Stimulated activated CD4-positive, alpha-beta T cell treated with anti-CD3 and anti-CD28 coated beads, Interleukin-4, amount 100 ng/mL, for 48 hours (primary cell): Measurements from ENCODE around the gene HSFX2.
"Not testable (repeated sequence)": the region's sequence is repeated elsewhere in the genome, so short reads cannot be mapped to it uniquely, and the experiment has no call there.

Source experiments
- DNase-seq, 2 donors: peaks; one replicate each; pipeline ENCODE4 v3.0.0-alpha.2; 2020; ENCODE audit warnings: low read depth in 2 of 2

The HSFX2 gene

DNA sequence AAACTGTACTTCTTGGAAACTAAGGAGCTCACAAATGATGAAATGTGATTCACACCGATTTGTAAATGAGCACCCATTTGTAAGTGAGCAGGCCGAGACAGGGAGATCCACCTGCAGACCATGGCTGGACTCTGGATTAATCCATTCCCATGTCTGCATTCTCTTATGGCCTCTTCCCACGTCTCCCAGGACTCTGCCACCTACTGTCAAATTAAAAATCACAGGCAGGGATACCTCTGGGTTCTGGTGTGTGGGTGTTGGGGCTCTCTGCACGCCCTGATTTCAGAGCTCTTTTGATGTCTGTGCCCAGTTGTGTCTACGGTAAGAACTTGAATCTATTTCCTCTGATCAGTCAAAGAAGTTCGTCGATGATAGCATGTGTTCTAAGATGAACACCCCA, 4.1 kb downstream of the HSFX2 start:
- not testable (repeated sequence) for DNase-seq

DNA sequence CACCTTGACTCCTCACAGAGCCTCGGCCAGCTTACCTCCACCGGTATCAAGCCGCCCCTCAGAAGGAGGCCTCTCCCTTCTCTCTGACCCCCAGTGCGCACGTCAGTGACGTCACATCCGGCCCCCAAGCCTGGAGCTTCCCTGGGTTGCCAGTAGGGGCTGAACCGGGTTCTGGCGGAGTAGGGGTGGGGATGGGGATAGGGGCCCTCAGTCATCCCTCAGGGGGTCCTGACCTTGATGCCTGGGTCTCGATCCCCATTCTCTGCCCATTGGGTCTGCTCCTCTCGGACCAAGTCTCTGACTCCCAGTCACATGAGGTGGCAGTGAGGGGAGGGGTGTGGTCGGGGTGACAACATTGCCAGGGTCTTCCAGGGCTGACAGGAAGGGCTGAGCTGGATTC, 7.8 kb downstream of the HSFX2 start, which contains the start of gene MAGEA9B:
Gene MAGEA9B, minus strand, starts transcription at position 101 of the 400 bp plus-strand sequence. CDS start 4,280 bp downstream, outside the sequence.
- not testable (repeated sequence) for DNase-seq

DNA sequence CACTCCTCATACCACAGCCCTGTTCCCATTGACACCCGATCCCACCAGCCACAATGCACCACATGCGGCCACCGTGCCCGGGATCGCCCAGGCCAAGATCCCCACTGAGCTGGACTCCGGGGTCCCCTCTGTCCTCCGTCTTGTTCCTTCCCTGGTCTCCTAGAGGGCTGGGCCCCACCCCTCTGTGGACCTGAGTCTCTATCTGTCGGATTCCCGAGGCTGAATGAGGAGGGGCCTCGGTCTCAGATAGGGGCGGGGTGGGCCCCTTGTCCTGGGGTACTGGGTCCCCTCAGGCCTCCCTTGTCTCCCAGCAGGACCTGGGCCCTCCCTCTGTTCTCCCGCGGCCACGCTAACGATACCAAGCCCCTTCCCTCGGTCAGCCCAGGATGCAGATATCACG, 9.5 kb downstream of the HSFX2 start:
- DNase-seq, result not testable (repeated sequence)

DNA sequence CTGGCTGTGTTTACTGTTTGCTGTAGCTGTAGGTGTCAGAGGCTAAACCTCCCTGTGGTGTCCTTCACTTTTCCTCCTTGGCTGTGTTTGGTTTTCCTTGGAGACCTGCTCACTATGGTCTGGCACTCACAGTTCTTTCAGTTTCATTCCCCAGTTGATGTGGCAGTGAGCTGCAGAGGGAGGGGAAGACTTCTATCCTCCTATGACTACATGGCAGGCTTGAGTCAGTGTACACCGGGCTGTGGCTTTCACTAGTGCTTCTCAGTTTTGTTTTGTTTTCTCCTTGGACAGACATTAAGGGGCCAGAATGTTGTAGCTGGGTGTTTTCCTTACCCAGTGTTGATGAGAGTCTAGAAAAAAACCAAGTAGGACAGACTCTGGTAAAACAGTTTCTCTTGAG, 21.7 kb downstream of the HSFX2 start:
- not testable (repeated sequence) for DNase-seq

DNA sequence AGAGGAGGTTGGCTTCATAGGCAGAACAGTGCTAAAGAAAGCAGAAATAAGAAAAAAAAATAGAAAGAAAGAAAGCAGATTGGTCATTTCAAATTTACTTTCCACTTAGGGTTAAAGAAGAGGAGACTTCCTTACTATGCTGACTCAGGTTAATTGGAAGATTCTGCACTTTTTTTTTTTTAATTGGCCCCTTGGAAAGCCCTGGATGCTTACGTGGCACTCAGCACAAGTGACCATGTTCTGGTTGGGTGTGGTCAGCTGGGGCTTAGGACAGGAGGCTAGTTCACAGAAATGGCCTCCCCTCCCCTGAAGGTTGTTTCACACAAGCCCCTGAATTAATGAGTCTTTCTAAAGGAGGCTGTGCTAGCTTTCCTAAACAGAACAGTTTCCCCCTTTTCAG, 22.4 kb downstream of the HSFX2 start:
- no peak for DNase-seq

DNA sequence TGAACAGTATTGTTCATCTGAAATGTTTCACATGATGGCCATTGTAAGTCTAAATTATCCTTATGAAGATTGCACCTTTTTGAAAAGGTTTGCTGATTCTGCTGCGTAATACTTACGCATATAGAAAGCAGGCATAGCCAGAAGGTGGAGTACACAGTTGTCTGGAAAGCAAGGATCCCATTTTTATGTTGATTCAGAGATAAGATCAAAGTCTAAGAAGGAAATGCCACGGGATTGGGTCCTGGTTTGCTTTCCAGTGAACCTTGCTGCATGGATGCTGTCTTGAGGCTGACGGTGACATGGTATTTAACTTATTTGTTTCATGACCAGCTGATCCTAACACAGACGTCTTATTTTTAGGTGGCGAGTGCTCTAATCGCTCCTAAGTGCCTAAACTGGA, 23.3 kb downstream of the HSFX2 start:
- DNase-seq, result no peak

DNA sequence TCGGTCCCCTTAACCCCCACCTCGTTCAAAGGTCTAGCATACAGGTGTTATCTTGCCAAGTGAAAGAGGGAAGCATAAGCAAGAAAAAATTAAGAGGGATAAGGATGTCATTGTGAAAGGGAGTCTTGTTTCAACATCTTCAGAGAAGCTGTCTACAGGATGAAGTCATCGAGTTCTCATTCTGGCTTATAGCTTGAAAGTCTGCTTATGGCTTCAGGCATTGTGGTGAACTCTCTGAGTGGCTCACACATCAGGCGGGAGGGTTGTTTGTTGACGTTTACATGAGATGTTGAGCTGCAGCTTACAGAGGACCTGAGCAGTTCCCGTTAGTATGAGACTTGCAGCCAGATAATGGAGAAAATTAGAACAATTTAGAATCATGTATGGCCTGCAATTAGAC, 24.4 kb downstream of the HSFX2 start:
- no peak for DNase-seq

DNA sequence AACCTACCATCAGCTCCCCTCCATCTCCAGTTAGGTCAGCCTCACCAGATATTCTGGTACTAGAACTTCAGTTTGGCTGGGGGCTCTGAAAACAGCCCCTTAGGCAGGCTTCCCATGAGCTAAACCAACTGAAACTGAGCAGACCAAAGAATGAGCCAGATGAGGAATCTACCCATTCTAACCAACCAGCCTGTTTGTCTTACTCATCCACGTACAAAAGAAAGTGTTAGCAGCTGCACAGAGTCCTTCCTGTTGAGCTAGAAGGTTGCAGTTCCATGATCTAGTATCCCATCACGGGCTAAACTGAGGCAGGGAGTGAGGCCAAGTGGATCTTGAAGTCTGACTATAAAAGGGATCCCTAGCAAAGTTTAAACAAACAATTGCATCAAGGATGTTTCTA, 25.3 kb downstream of the HSFX2 start:
- DNase-seq, result no peak

DNA sequence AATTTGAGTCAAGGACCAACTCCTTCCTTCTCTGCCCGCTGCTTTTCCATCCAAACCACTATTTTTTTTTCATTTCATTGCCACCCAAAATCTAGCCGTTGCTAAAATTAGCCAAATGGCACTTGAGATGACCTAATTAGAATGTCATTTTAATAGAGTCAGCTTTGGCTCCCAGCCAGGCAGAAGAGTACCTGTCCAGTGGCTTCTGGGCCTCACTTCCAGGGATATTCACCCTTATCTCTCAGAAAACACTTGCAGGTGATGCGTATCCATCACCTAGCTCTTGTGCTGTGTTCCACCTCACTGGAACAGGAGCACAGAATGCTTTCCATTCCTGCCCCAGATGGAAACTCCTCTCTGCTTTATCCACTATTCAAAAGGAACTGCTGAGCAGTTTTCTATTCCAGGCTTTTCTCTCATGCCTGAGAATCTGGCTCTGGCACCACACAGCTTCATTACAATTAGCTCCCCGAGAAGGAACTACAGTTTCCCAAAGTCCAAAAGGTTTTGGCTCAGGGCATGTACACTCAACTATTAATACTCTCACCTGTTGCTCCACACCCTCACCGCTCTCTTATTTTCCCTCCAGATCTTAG, 26.3 kb downstream of the HSFX2 start:
- no peak for DNase-seq

DNA sequence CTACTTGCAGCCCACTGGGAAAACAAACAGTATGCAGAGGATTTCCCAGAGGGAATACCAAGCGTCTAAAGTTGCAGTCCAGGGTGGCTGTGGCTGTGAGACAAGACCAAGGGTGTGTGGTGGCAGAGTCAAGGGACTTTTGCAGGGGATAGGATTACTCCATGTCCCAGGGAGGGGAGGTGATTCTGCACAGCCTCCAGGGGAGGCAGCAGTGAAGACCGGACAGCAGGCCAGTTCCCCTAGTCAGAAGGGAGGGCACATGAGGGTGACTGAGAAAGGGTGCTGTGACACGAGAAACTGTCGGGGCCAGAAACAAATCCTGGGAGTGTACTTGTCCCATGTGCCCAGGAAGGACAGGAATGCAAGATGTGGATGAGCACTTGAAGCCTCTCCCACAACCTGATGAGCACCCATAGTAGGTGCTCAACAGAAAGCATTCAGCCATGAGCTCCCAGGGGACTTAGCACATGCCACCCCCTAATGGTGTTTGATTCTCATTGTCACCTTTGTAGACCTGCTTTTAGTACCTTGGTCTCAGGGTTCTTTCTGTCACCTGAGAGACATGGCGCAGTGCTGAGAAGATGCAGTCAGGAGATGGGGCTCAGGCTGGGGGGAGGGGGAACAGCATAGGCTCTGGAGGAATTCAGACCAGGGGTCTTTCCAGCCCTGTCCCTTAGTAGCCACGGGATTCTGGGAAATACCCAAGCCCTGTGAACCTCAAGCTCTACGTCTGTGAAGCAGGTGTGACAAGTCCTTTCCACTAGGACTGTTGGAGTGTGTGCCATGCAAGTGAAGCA, 27.3 kb downstream of the HSFX2 start:
- no peak for DNase-seq

DNA sequence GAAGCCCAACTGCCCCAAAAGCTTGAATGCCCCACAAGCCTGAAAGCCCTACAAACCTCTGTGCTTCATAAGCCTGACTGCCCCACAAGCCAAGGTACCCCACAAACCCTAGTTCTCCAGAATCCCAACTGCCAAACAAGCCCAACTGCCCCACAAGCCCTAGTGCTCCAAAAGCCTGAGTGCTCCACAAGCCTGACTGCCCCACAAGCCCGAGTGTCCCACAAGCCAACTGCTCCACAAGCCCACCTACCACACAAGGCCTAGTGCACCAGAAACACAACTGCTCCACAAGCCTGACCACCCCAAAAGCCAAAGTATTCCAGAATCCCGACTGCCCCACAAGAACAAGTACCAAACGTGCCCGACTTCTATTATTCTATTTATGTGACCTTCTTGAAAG, 31.8 kb downstream of the HSFX2 start:
- no peak for DNase-seq

DNA sequence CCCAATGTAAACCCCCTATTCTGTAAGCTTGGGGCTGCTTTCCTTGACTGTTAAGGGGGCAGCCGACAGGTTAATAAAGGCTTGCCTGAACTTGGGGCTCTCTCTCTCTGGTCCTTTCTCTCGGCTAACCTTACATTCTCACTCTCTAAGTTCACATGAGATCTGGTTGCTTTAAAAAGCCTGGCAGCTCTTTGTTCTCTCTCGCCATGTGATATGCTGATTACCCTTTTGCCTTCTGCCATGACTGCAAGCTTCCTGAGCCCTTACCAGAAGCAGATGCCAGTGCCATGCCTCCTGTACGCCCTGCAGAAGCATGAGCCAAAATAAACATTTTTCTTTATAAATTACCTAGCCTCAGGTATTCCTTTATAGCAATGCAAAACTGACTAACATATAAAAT, 39.9 kb downstream of the HSFX2 start:
- not testable (repeated sequence) for DNase-seq

DNA sequence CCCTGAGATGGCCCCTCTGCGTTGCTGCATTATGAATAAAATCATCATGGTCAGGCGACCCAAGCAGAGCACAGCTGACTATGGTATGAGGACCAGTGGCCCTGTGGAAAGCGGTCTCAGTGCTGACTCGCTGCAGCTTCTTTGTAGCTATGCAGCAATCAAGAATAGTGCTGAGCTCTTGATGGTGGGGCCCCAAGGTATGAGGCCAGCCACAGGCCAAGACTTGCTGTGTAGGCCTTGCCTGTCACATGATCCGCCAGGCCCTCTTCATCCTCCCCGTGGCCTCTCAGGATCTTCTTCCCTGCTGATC, 43.2 kb downstream of the HSFX2 start:
- DNase-seq, result not testable (repeated sequence)

DNA sequence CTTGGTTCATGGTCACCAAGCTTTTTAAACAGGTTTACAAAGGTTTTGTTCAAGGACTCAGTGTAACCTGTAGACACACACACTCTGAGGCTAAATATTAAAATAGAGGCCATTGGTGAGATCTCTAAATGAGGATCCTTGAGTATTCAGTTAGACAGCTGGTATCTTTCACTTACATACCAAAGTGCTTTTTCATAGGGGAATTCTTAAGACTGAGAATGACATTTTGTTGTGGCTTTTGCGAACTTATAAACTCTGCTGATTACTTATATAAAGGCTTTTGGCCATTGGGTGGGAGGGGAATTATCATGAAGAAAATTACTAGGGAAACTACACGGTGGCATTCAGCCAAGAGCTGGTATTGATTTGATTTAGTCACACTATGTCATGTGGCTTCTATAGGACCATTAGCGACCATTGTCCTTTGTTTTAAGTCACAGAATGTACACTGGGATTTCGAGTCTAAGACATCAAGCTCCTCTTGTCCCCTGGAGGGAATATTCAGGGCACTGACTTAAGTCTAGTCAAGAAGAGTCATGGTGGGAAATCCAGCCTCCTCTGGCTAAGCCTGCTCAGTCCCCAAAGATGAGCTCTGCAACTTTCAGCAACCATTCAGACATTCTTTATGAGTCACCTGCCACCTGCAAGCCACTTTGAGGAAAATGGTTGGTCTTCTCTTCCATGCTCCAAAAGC, 43.7 kb downstream of the HSFX2 start:
- not testable (repeated sequence) for DNase-seq

DNA sequence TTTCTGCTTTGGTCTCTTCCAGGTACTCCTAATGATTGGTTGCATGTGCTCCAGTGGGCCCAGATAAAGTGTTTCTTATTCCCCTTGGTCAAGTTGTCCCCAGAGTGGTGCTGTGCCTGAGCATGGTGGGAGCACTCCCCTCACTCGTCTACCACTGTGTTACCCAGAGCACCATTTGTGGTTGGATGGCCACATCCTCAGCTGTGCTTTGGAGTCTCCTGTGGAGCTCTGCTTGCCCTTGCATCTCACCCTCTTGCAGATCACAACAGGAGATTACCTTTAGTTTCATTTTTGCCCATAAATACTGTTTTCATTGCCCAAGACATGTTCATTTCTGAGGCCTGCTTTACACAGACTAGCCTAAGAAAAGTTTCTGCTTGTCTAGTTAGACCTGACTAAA, 44.7 kb downstream of the HSFX2 start:
- not testable (repeated sequence) for DNase-seq

DNA sequence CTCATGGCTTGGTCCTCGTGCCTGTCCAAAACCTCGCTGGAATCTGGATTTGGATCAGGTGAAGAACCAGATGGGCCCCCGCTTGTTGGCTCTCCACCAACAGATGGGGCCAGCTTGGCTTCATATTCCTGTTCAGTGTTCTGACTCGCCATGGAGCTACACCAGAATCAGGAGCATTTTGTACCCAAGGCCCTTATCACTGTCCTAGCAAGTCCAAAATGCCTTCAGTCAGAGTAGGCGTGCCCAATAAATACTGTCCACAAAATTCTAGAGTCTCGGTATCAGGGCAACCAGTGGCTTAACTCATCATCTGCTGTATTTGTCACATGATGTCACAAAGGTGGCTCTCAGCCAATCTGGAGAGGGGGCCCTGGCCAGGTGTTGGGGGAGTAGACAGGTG, 45.4 kb downstream of the HSFX2 start, which contains the start of gene HSFX3:
Gene HSFX3, minus strand, starts transcription at position 224 of the 400 bp plus-strand sequence. Its CDS starts 72 bp downstream, at position 152.
- DNase-seq, result not testable (repeated sequence)

DNA sequence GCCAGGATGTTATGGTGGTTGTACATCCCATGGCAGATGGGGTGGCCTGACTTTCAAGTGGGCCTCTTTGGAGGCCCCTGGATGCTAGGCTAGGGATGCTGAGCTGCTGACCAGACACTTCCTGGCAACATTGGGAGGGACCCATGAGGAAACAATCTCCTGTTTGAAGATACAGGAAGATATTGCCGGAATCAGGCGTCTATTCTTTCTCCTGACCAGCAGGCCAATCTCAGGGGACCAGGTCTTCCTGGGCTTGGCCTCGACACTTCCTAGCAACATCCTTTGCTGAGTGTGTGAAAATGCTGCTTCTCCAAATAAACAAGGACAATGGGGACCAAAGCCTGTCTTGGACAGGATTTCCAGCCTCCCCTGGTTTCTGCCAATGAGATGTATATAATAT, 47.3 kb downstream of the HSFX2 start:
- DNase-seq, result not testable (repeated sequence)

DNA sequence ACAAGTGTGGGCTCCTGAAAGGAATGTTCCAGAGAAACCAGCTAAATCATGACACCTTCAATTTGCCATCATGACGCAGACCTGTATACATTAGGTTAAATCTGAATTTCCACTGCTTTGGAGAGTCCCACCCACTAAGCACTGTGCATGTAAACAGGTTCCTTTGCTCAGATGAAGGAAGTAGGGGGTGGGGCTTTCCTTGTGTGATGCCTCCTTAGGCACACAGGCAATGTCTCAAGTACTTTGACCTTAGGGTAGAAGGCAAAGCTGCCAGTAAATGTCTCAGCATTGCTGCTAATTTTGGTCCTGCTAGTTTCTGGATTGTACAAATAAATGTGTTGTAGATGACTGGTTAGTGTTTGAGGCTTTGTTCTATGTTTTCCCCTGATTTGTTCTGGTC, 48.2 kb downstream of the HSFX2 start:
- not testable (repeated sequence) for DNase-seq

DNA sequence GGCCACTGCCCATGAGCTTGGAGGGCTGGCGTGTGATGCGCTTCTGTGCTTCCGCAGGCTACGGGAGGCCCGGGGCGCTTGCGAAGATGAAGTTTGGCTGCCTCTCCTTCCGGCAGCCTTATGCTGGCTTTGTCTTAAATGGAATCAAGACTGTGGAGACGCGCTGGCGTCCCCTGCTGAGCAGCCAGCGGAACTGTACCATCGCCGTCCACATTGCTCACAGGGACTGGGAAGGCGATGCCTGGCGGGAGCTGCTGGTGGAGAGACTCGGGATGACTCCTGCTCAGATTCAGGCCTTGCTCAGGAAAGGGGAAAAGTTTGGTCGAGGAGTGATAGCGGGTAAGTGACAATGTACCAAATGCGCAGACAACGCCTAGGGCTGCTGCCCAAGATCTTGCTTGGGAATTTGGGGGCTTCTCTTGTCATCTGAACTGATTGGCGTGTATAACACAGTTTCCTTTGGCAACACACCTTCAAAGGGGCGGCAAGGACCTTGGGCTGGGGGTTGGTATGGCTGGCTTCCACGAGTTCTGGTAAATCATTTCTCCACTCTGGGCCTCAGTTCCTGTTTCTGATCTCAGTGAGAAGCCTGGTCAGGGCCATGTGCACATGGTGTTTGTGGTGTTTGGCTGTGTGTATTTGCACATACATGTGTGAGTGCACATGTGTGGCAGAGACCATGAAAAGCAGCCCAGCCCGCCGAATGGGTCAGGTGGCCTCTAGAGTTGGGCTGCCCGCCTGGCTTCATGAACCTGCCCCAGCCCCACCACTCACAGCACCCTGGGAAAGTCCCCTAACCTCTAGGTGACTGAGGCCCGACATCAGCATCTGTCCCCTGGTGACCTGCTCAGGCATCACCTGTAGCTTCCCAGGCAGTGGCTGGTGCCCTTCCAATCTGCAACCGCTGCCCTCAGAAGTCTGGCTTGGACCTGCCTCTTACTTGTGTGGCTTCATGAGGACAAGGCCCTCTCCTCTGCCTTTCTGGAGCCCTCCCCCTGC, 49.3 kb downstream of the HSFX2 start:
- not testable (repeated sequence) for DNase-seq
